Panc1 (cell line): ENCODE measurements around the gene PTPA. TPM values are rescaled to one million over a fixed set of nuclear protein-coding genes. Genes with fewer than 3 reads are reported as not detected.

Experiments used
- ATAC-seq: fragments of 200-7000 bp; cut with Tn5 transposase; 2 replicates; pipeline ENCODE4 v1.9.1; 2020; ENCODE audit warnings: mild to moderate bottlenecking, moderate library complexity
- BruUV-seq: library from RNA; stranded (reverse); fragments of 400-500 nt; replicated peaks from 2 replicates; lab custom pipeline; 2021; lab: Mats Ljungman, UMichigan
- CTCF ChIA-PET: fragments of 300-600 bp; sonication (Branson Sonifier 250); formaldehyde crosslinking; loops from one replicate; lab custom pipeline; 2022; ENCODE audit warnings: antibody characterized with exemption; lab: Charles Lee
- POLR2A ChIA-PET: fragments of 300-600 bp; sonication (Branson Sonifier 250); formaldehyde crosslinking; loops from one replicate; lab custom pipeline; 2022; ENCODE audit warnings: antibody characterized with exemption; lab: Charles Lee
- DNase-seq: peaks from one replicate; pipeline ENCODE4 v3.0.0-alpha.2; 2010; ENCODE audit warnings: low read depth, low spot score
- H3K27ac ChIP-seq: 2 replicates; pipeline ENCODE4 v1.5.1; 2011; ENCODE audit warnings: mild to moderate bottlenecking, low read length, inconsistent platforms
- H3K27me3 ChIP-seq: fragments of 200-500 bp; sonication (Bioruptor generic); 2 replicates; pipeline ENCODE4 v1.6.0; 2014; ENCODE audit warnings: low read length, inconsistent platforms; ENCODE audit not compliant: control insufficient read depth, insufficient read depth
- H3K36me3 ChIP-seq: fragments of 200-500 bp; sonication (Bioruptor generic); 2 replicates; pipeline ENCODE4 v1.5.1; 2014; ENCODE audit warnings: inconsistent platforms, mild to moderate bottlenecking, low read length, moderate library complexity; ENCODE audit not compliant: control insufficient read depth, insufficient read depth
- H3K4me1 ChIP-seq: 2 replicates; pipeline ENCODE4 v1.5.1; 2011; ENCODE audit warnings: inconsistent platforms, mild to moderate bottlenecking, low read length, moderate library complexity; ENCODE audit not compliant: control insufficient read depth, insufficient read depth
- H3K4me3 ChIP-seq, 2 experiments: 2 replicates each; pipeline ENCODE4 v1.5.1; 2011 to 2012; ENCODE audit warnings: low read depth in 2 of 2, low read length in 2 of 2, mild to moderate bottlenecking in 2 of 2, inconsistent platforms in 1 of 2, moderate library complexity in 1 of 2
- H3K9me3 ChIP-seq: fragments of 200-500 bp; sonication (Bioruptor generic); 2 replicates; pipeline ENCODE4 v1.5.1; 2014; ENCODE audit warnings: low read depth, mild to moderate bottlenecking, inconsistent platforms, low read length, moderate library complexity; ENCODE audit not compliant: control insufficient read depth, insufficient read depth
- POLR2AphosphoS5 ChIP-seq: IDR thresholded peaks from 2 replicates; pipeline ENCODE4 v1.6.1; 2012; ENCODE audit warnings: mild to moderate bottlenecking, low read depth, low read length, moderate library complexity
- SIN3A ChIP-seq: IDR thresholded peaks from 2 replicates; pipeline ENCODE4 v1.6.1; 2012; ENCODE audit warnings: low read depth, mild to moderate bottlenecking, low read length, moderate library complexity, borderline replicate concordance; ENCODE audit not compliant: insufficient read depth
- TCF7L2 ChIP-seq: IDR thresholded peaks from 2 replicates; pipeline ENCODE4 v1.6.1; 2011; ENCODE audit warnings: mild to moderate bottlenecking, low read depth, low read length, inconsistent platforms
- in situ Hi-C: cut with HindIII; loops from 2 replicates; pipeline ENCODE4 v1.10.0; 2016; ENCODE audit warnings: low sequenced_read_pairs, low pct_unique_long_range_greater_than_20kb
- intact Hi-C: fragments of 100-400 bp; cut with micrococcal nuclease; formaldehyde crosslinking; loops from one replicate; pipeline ENCODE4 v1.10.0; 2022; ENCODE audit not compliant: unreplicated experiment
- total RNA-seq: library from RNA; stranded (reverse); gene quantifications from one replicate; pipeline ENCODE4 v1.2.1, GENCODE V29; 2021; ENCODE audit not compliant: unreplicated experiment
- TF ChIP-seq, protein P1 (sequence below): fragments of 450-650 bp; IDR thresholded peaks from 2 replicates; pipeline ENCODE4 v1.5.1; 2017; ENCODE audit warnings: mild to moderate bottlenecking
- TF ChIP-seq, protein P2 (sequence below), 2 experiments: IDR thresholded peaks; 2 replicates each; pipeline ENCODE4 v1.6.1; 2011 to 2012; ENCODE audit warnings: low read depth in 2 of 2, control low read depth in 1 of 2, low read length in 1 of 2, mild to moderate bottlenecking in 1 of 2, moderate library complexity in 1 of 2; ENCODE audit not compliant: insufficient read depth in 1 of 2

Gene PTPA
- total RNA-seq, 1 experiment from 2014 or later = 114 TPM

DNA sequence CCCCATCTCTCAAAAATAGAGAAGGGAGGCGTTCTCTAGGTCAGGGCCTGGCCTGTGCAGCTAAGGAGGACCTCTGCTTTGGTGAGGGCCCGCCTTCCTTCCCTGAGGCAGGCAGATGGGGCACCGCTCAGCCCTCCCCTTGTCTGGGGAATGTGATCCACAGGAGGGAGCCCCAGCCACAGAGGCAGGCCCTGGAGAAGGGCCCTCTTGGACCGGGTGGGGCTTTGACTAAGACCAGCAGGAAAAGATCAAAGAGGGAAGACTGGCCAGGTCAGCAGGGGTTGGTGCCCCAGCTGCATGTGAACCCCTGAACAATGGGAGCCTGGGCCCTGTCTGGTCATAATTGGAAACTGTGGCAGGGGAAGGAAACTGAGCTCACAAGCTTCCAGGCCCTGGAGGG is 21.9 kb downstream of the PTPA start:
- no peaks in the 10 kb centered on the region for H3K4me1 ChIP-seq
- intact Hi-C loops = loop anchor here (10.0 kb wide), 1 partner anchor 482 kb away; no protein-coding TSS in a partner anchor

DNA sequence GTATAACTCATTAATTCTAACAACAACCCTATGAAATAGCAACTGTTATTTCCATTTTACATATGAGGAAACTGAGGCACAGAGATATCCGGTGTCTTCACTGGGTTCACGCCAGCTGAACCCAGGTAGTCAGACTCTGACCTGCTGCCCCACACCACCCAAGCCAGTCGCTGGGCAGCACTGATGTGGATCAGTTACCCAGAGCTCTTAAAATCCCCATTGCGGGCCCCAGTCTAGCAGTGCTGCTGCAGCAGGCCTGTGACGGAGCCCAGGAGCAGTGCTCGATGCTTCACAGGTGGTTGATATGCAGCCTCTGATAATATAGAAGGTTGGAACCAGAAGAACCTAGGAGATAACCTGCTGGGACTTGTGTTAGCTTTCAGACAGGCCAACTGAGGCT is 24.3 kb downstream of the PTPA start:
- H3K4me3 ChIP-seq = no peak overlapping the region
- ChIA-PET POLR2A (interaction anchor here (0.6 kb wide), 1 partner anchor 40 kb away, joined by 4 read pairs; no protein-coding TSS in a partner anchor), CTCF (interaction anchor here (0.6 kb wide), 2 partner anchors 489 to 491 kb away, joined by 3 to 6 read pairs; partner anchors contain the start of gene NTMT1)
- H3K27ac ChIP-seq = no peak overlapping the region
- no TSS peak for BruUV-seq
- TF ChIP-seq, protein P1, sequence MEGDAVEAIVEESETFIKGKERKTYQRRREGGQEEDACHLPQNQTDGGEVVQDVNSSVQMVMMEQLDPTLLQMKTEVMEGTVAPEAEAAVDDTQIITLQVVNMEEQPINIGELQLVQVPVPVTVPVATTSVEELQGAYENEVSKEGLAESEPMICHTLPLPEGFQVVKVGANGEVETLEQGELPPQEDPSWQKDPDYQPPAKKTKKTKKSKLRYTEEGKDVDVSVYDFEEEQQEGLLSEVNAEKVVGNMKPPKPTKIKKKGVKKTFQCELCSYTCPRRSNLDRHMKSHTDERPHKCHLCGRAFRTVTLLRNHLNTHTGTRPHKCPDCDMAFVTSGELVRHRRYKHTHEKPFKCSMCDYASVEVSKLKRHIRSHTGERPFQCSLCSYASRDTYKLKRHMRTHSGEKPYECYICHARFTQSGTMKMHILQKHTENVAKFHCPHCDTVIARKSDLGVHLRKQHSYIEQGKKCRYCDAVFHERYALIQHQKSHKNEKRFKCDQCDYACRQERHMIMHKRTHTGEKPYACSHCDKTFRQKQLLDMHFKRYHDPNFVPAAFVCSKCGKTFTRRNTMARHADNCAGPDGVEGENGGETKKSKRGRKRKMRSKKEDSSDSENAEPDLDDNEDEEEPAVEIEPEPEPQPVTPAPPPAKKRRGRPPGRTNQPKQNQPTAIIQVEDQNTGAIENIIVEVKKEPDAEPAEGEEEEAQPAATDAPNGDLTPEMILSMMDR = no peak
- TF ChIP-seq TCF7L2 (no peak), SIN3A (no peak), POLR2AphosphoS5 (no peak)
- TF ChIP-seq, protein P2, sequence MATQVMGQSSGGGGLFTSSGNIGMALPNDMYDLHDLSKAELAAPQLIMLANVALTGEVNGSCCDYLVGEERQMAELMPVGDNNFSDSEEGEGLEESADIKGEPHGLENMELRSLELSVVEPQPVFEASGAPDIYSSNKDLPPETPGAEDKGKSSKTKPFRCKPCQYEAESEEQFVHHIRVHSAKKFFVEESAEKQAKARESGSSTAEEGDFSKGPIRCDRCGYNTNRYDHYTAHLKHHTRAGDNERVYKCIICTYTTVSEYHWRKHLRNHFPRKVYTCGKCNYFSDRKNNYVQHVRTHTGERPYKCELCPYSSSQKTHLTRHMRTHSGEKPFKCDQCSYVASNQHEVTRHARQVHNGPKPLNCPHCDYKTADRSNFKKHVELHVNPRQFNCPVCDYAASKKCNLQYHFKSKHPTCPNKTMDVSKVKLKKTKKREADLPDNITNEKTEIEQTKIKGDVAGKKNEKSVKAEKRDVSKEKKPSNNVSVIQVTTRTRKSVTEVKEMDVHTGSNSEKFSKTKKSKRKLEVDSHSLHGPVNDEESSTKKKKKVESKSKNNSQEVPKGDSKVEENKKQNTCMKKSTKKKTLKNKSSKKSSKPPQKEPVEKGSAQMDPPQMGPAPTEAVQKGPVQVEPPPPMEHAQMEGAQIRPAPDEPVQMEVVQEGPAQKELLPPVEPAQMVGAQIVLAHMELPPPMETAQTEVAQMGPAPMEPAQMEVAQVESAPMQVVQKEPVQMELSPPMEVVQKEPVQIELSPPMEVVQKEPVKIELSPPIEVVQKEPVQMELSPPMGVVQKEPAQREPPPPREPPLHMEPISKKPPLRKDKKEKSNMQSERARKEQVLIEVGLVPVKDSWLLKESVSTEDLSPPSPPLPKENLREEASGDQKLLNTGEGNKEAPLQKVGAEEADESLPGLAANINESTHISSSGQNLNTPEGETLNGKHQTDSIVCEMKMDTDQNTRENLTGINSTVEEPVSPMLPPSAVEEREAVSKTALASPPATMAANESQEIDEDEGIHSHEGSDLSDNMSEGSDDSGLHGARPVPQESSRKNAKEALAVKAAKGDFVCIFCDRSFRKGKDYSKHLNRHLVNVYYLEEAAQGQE (IDR thresholded peaks at IDR 0.05; ENCODE audit: insufficient read depth in 1 of 2, low read depth in 2 of 2, low read length in 1 of 2) = no peak
- ATAC-seq = no peak
- H3K9me3 ChIP-seq = no peaks in the 10 kb centered on the region
- peaks cover 21% of the 10 kb centered on the region for H3K4me1 ChIP-seq
- in situ Hi-C loops (no loop called here), intact Hi-C loops (loop anchor here (10.0 kb wide), 1 partner anchor 479 kb away; no protein-coding TSS in a partner anchor)
- DNase-seq = no peak
- peaks cover 2% of the 10 kb centered on the region; the same call in 1 of the 2 replicates for H3K36me3 ChIP-seq
- H3K27me3 ChIP-seq = no peaks in the 10 kb centered on the region

More for the DNA sequence above, 21.9 kb downstream of the PTPA start:
- in situ Hi-C loops = no loop called here
- H3K36me3 ChIP-seq = peaks cover 2% of the 10 kb centered on the region; the same call in 1 of the 2 replicates
- no TSS peak for BruUV-seq
- POLR2A ChIA-PET = no interaction called here
- ATAC-seq = no peak
- H3K4me3 ChIP-seq = no peak overlapping the region
- H3K9me3 ChIP-seq = no peaks in the 10 kb centered on the region
- no peak for DNase-seq
- CTCF ChIA-PET = no interaction called here
- no peaks in the 10 kb centered on the region for H3K27me3 ChIP-seq
- TF ChIP-seq TCF7L2 (no peak), POLR2AphosphoS5 (no peak), SIN3A (no peak)
- TF ChIP-seq, protein P1 = no peak
- TF ChIP-seq, protein P2 (IDR thresholded peaks at IDR 0.05; ENCODE audit: insufficient read depth in 1 of 2, low read depth in 2 of 2, low read length in 1 of 2) = no peak
- no peak overlapping the region for H3K27ac ChIP-seq
